ENCODE results near the gene EVC.
"Not testable (repeated sequence)": the region's sequence is repeated elsewhere in the genome, so short reads cannot be mapped to it uniquely, and the experiment has no call there.

Gene EVC

DNA sequence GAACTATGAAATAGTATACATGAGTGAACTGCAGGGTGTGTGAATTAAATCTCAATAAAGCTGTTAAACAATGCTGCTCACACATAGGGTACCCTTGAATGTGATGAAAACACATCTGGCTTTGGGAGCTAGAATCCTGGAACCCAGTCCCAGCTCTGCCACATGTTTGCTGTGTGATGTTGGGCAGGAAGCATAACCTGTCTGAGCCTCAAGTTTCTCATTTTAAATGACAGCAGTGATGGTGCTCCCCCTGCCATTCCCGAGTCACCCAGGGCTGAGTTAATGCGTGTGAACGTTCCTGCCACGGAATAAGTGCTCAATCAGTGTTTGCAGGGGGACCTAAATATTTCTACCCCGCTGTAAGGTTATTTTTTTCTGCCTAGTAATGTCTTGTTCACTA lies 10.9 kb downstream of the EVC start:
- DNase-seq (ENCODE audit: low read depth, low spot score), result no peak
- in situ Hi-C loops (cut with HindIII; ENCODE audit: low sequenced_read_pairs), result no loop called here
- H3K4me3 ChIP-seq (ENCODE audit: low read depth, low read length), result no peak overlapping the region
- TF ChIP-seq, protein P1, sequence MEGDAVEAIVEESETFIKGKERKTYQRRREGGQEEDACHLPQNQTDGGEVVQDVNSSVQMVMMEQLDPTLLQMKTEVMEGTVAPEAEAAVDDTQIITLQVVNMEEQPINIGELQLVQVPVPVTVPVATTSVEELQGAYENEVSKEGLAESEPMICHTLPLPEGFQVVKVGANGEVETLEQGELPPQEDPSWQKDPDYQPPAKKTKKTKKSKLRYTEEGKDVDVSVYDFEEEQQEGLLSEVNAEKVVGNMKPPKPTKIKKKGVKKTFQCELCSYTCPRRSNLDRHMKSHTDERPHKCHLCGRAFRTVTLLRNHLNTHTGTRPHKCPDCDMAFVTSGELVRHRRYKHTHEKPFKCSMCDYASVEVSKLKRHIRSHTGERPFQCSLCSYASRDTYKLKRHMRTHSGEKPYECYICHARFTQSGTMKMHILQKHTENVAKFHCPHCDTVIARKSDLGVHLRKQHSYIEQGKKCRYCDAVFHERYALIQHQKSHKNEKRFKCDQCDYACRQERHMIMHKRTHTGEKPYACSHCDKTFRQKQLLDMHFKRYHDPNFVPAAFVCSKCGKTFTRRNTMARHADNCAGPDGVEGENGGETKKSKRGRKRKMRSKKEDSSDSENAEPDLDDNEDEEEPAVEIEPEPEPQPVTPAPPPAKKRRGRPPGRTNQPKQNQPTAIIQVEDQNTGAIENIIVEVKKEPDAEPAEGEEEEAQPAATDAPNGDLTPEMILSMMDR (IDR thresholded peaks at IDR 0.05; ENCODE audit: low read depth, low read length), result no peak

DNA sequence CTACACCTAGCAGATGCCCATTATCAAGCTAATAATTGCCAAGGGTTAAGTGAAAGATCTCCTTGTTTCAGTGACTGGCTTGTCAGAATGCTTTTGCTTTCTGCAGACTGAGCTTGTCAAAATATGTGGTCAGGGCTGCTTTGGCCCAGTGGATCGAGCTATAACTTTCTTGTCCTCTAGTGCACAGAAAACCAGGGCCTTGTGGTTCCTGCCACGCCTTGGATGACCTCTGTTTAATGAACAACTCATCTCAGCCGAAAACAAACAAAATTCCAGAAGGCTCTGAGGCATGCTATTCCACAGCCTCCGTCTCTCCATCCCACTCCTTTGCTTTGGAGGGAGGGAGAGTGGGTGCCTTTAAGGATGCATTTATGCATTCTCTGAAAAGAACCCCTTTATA lies 11.3 kb downstream of the EVC start:
- no peak for DNase-seq (ENCODE audit: low read depth, low spot score)
- TF ChIP-seq, protein P1 (IDR thresholded peaks at IDR 0.05; ENCODE audit: low read depth, low read length), result no peak
- in situ Hi-C loops (cut with HindIII; ENCODE audit: low sequenced_read_pairs), result no loop called here
- no peak overlapping the region for H3K4me3 ChIP-seq (ENCODE audit: low read depth, low read length)

DNA sequence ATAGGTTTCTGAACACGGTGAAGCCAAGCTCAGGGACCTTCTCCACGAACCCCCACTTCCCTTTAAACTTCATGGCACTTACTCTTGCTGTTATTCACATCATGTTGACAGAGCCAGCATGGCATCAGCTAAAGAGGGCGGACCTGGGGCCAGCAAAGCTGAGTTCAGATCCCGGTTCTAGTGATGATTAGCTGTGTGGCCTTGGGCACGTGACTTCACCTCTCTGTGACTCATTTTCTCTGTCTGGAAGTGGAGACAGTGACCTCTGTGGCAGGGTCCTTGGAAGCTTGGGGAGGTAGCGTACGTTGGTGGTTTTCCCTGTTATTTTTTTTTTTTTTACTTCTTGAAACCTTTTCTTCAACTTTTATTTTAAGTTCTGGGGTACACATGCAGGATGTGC lies 13.4 kb downstream of the EVC start:
- H3K4me3 ChIP-seq (ENCODE audit: low read depth, low read length), result no peak overlapping the region
- TF ChIP-seq, protein P1 (IDR thresholded peaks at IDR 0.05; ENCODE audit: low read depth, low read length), result no peak
- DNase-seq (ENCODE audit: low read depth, low spot score), result no peak

DNA sequence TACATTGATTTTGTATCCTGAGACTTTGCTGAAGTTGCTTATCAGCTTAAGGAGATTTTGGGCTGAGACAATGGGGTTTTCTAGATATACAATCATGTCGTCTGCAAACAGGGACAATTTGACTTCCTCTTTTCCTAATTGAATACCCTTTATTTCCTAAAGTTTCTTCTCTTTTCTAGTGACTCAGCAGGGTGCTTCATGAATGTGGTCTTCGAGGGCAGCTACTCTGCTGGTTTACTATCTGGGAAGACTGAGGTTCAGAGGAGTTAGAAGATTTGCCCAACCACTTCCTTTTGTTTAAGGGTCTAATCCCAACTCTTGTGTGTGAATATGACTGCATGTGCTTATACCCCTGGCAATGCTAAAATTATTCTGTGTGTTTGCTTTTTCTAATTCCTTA lies 17.4 kb downstream of the EVC start:
- in situ Hi-C loops (cut with HindIII; ENCODE audit: low sequenced_read_pairs); DNase-seq (ENCODE audit: low read depth, low spot score); H3K4me3 ChIP-seq (ENCODE audit: low read depth, low read length): not testable (repeated sequence)

More for the DNA sequence above, 13.4 kb downstream of the EVC start:
- in situ Hi-C loops (cut with HindIII; ENCODE audit: low sequenced_read_pairs), result no loop called here

GRCh38 chr4:5730436-5730835 lies 19.4 kb downstream of the EVC start:
- H3K4me3 ChIP-seq (ENCODE audit: low read depth, low read length), result no peak overlapping the region
- in situ Hi-C loops (cut with HindIII; ENCODE audit: low sequenced_read_pairs), result no loop called here
- DNase-seq (ENCODE audit: low read depth, low spot score), result no peak
- TF ChIP-seq, protein P1 (IDR thresholded peaks at IDR 0.05; ENCODE audit: low read depth, low read length), result no peak

- no peak overlapping the region for H3K4me3 ChIP-seq (ENCODE audit: low read depth, low read length)
- DNase-seq (ENCODE audit: low read depth, low spot score), result no peak
- TF ChIP-seq, protein P1 (IDR thresholded peaks at IDR 0.05; ENCODE audit: low read depth, low read length), result no peak
- in situ Hi-C loops (cut with HindIII; ENCODE audit: low sequenced_read_pairs), result no loop called here
Measured at GRCh38 chr4:5730993-5731990, 20.3 kb downstream of the EVC start.

- in situ Hi-C loops (cut with HindIII; ENCODE audit: low sequenced_read_pairs), result no loop called here
- DNase-seq (ENCODE audit: low read depth, low spot score), result no peak
- no peak overlapping the region for H3K4me3 ChIP-seq (ENCODE audit: low read depth, low read length)
- TF ChIP-seq, protein P1 (IDR thresholded peaks at IDR 0.05; ENCODE audit: low read depth, low read length), result no peak
Measured at GRCh38 chr4:5732158-5732557, 21.2 kb downstream of the EVC start.

Measured in astrocyte of the spinal cord (primary cell).